ENCODE results near the gene CPSF3.

DNA sequence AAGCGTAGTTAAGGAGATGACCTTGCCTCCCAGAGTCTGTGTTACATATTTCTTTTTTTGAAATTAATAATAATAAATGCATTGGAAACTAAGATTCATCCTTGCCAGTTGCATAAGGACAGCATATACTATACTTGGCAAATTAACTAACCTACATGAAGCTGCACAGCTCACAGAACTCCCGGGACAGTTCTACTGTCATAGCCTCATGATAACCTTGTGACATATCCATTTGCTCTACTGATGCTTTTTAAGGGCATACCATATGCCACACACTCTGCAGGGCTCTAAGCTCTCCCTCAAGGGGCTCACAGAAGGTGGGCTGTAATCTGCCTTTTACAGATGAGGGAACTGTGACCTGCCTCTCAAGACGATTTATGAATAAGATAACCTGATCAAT, 3.9 kb upstream of the CPSF3 start:
- no peak for TF ChIP-seq POLR2A (IDR thresholded peaks at IDR 0.05)
- TF ChIP-seq CTCF (IDR thresholded peaks at IDR 0.05) = no peak
- no peak for TF ChIP-seq EP300 (IDR thresholded peaks at IDR 0.05)
